Natural killer cell treated with Interleukin-12 subunit alpha and Interleukin-12 subunit beta and Interleukin-15 and Interleukin-18, amount 100 ng/mL, for 72 hours (primary cell): ENCODE measurements around the gene ITGAV. TPM values are rescaled to one million over a fixed set of nuclear protein-coding genes. Genes with fewer than 3 reads are reported as not detected.

Source experiments
- ATAC-seq, 2 donors: fragments of 150-1000 bp; cut with Tn5 transposase in 1 of 2; sonication (Bioruptor Pico), chemical (Tn5 transposase) in 1 of 2; 2 replicates each; pipeline ENCODE4 v1.10.0; 2021
- DNase-seq: peaks from one replicate; pipeline ENCODE4 v3.0.0; 2022; ENCODE audit warnings: low spot score
- H3K27ac Mint-ChIP-seq, 2 donors: 1 replicate in 1 of 2; 2 replicates in 1 of 2; pipeline ENCODE4 v1.8.0; 2022; ENCODE audit warnings: mixed read lengths in 2 of 2, mild to moderate bottlenecking in 1 of 2, moderate library complexity in 1 of 2
- H3K27me3 Mint-ChIP-seq, 2 donors: 1 replicate in 1 of 2; 2 replicates in 1 of 2; pipeline ENCODE4 v1.8.0; 2022; ENCODE audit warnings: mixed read lengths in 2 of 2
- H3K36me3 Mint-ChIP-seq: one replicate; pipeline ENCODE4 v1.8.0; 2022; ENCODE audit warnings: mixed read lengths
- H3K4me1 Mint-ChIP-seq, 2 donors: 1 replicate in 1 of 2; 2 replicates in 1 of 2; pipeline ENCODE4 v1.8.0; 2022; ENCODE audit warnings: low read depth in 2 of 2, mixed read lengths in 2 of 2, mild to moderate bottlenecking in 1 of 2
- H3K4me3 Mint-ChIP-seq: one replicate; pipeline ENCODE4 v1.8.0; 2022; ENCODE audit warnings: mixed read lengths
- H3K9me3 Mint-ChIP-seq: 2 replicates; pipeline ENCODE4 v1.8.0; 2022; ENCODE audit warnings: mixed read lengths
- total RNA-seq, 2 donors: library from RNA; stranded (reverse); gene quantifications; one replicate each; pipeline ENCODE4 v1.2.3, GENCODE V29; 2022

ITGAV gene
- total RNA-seq, 2 donors from 2014 or later, result 11.3 to 17.4 TPM

GRCh38 chr2:186713691-186714090 is 123.8 kb downstream of the ITGAV start:
- H3K27me3 Mint-ChIP-seq, result peaks cover 3 to 7% of the 10 kb centered on the region in 2 donors
- H3K4me3 Mint-ChIP-seq, result no peak overlapping the region

GRCh38 chr2:186714611-186715010 is 124.8 kb downstream of the ITGAV start:
- no peak overlapping the region for H3K27ac Mint-ChIP-seq
- DNase-seq (no peak), ATAC-seq (no peak)
- H3K9me3 Mint-ChIP-seq, result no peaks in the 10 kb centered on the region
- H3K36me3 Mint-ChIP-seq, result no peaks in the 10 kb centered on the region
- H3K4me1 Mint-ChIP-seq, result no peaks in the 10 kb centered on the region
- H3K27me3 Mint-ChIP-seq, result peaks cover under 1 to 7% of the 10 kb centered on the region in 2 donors
- H3K4me3 Mint-ChIP-seq, result no peak overlapping the region

More at GRCh38 chr2:186713691-186714090, 123.8 kb downstream of the ITGAV start:
- ATAC-seq, result no peak
- no peak for DNase-seq
- Mint-ChIP-seq H3K36me3 (no peaks in the 10 kb centered on the region), H3K4me1 (no peaks in the 10 kb centered on the region), H3K27ac (no peak overlapping the region), H3K9me3 (no peaks in the 10 kb centered on the region)

- ATAC-seq, result no peak
Measured at GRCh38 chr2:186716004-186716403, 126.1 kb downstream of the ITGAV start.

GRCh38 chr2:186716899-186717298 is 127.0 kb downstream of the ITGAV start:
- ATAC-seq (no peak), DNase-seq (no peak)
- Mint-ChIP-seq H3K27me3 (peaks cover 0 to 7% of the 10 kb centered on the region in 2 donors), H3K27ac (no peak overlapping the region), H3K4me3 (no peak overlapping the region), H3K36me3 (no peaks in the 10 kb centered on the region), H3K9me3 (no peaks in the 10 kb centered on the region), H3K4me1 (no peaks in the 10 kb centered on the region)

More at GRCh38 chr2:186716004-186716403, 126.1 kb downstream of the ITGAV start:
- Mint-ChIP-seq H3K9me3 (no peaks in the 10 kb centered on the region), H3K4me1 (no peaks in the 10 kb centered on the region), H3K4me3 (no peak overlapping the region), H3K27ac (no peak overlapping the region), H3K27me3 (peaks cover 0 to 7% of the 10 kb centered on the region in 2 donors), H3K36me3 (no peaks in the 10 kb centered on the region)
- DNase-seq, result no peak

GRCh38 chr2:186717320-186718007 is 127.6 kb downstream of the ITGAV start:
- no peak overlapping the region for H3K27ac Mint-ChIP-seq
- H3K9me3 Mint-ChIP-seq, result no peaks in the 10 kb centered on the region
- no peak for ATAC-seq
- no peaks in the 10 kb centered on the region for H3K4me1 Mint-ChIP-seq
- peaks cover 0 to 7% of the 10 kb centered on the region in 2 donors for H3K27me3 Mint-ChIP-seq
- no peaks in the 10 kb centered on the region for H3K36me3 Mint-ChIP-seq
- no peak for DNase-seq
- no peak overlapping the region for H3K4me3 Mint-ChIP-seq

- H3K27me3 Mint-ChIP-seq, result peaks cover 0 to 7% of the 10 kb centered on the region in 2 donors
- ATAC-seq, result no peak
- H3K27ac Mint-ChIP-seq, result no peak overlapping the region
- no peaks in the 10 kb centered on the region for H3K36me3 Mint-ChIP-seq
- no peak for DNase-seq
- H3K4me3 Mint-ChIP-seq, result no peak overlapping the region
- H3K9me3 Mint-ChIP-seq, result no peaks in the 10 kb centered on the region
- H3K4me1 Mint-ChIP-seq, result no peaks in the 10 kb centered on the region
Measured at GRCh38 chr2:186718122-186718521, 128.3 kb downstream of the ITGAV start.

GRCh38 chr2:186718903-186719302 is 129.0 kb downstream of the ITGAV start:
- Mint-ChIP-seq H3K27ac (no peak overlapping the region), H3K4me3 (no peak overlapping the region), H3K9me3 (no peaks in the 10 kb centered on the region), H3K27me3 (peaks cover 0 to 7% of the 10 kb centered on the region in 2 donors), H3K36me3 (no peaks in the 10 kb centered on the region), H3K4me1 (no peaks in the 10 kb centered on the region)
- ATAC-seq, result no peak
- no peak for DNase-seq

GRCh38 chr2:186721956-186722355 is 132.1 kb downstream of the ITGAV start:
- ATAC-seq (no peak), DNase-seq (no peak)
- H3K27ac Mint-ChIP-seq, result no peak overlapping the region
- H3K36me3 Mint-ChIP-seq, result no peaks in the 10 kb centered on the region
- no peaks in the 10 kb centered on the region for H3K4me1 Mint-ChIP-seq
- H3K27me3 Mint-ChIP-seq, result peaks cover 0 to 7% of the 10 kb centered on the region in 2 donors
- H3K4me3 Mint-ChIP-seq, result no peak overlapping the region
- H3K9me3 Mint-ChIP-seq, result no peaks in the 10 kb centered on the region

- no peak overlapping the region for H3K4me3 Mint-ChIP-seq
Measured at GRCh38 chr2:186724736-186725135, 134.9 kb downstream of the ITGAV start.

GRCh38 chr2:186725783-186726182 is 135.9 kb downstream of the ITGAV start:
- H3K36me3 Mint-ChIP-seq, result no peaks in the 10 kb centered on the region
- ATAC-seq (no peak), DNase-seq (no peak)
- H3K4me1 Mint-ChIP-seq, result no peaks in the 10 kb centered on the region
- H3K27me3 Mint-ChIP-seq, result no peaks in the 10 kb centered on the region
- no peaks in the 10 kb centered on the region for H3K9me3 Mint-ChIP-seq
- no peak overlapping the region for H3K4me3 Mint-ChIP-seq
- H3K27ac Mint-ChIP-seq, result no peak overlapping the region

More at GRCh38 chr2:186724736-186725135, 134.9 kb downstream of the ITGAV start:
- no peaks in the 10 kb centered on the region for H3K27me3 Mint-ChIP-seq
- no peak for ATAC-seq
- no peak overlapping the region for H3K27ac Mint-ChIP-seq
- no peaks in the 10 kb centered on the region for H3K36me3 Mint-ChIP-seq
- H3K4me1 Mint-ChIP-seq, result no peaks in the 10 kb centered on the region
- no peak for DNase-seq
- no peaks in the 10 kb centered on the region for H3K9me3 Mint-ChIP-seq

GRCh38 chr2:186726938-186727337 is 137.1 kb downstream of the ITGAV start:
- Mint-ChIP-seq H3K27me3 (no peaks in the 10 kb centered on the region), H3K4me1 (no peaks in the 10 kb centered on the region), H3K27ac (no peak overlapping the region), H3K4me3 (no peak overlapping the region), H3K9me3 (no peaks in the 10 kb centered on the region), H3K36me3 (no peaks in the 10 kb centered on the region)
- ATAC-seq (no peak), DNase-seq (no peak)

- DNase-seq (no peak), ATAC-seq (no peak)
- no peak overlapping the region for H3K4me3 Mint-ChIP-seq
- no peak overlapping the region for H3K27ac Mint-ChIP-seq
- no peaks in the 10 kb centered on the region for H3K4me1 Mint-ChIP-seq
- H3K36me3 Mint-ChIP-seq, result no peaks in the 10 kb centered on the region
- H3K27me3 Mint-ChIP-seq, result no peaks in the 10 kb centered on the region
- no peaks in the 10 kb centered on the region for H3K9me3 Mint-ChIP-seq
Measured at GRCh38 chr2:186728631-186729030, 138.8 kb downstream of the ITGAV start.
